ENCODE measurements around the gene LDLRAD4.

GRCh38 chr18:13260935-13261640 is 42.5 kb downstream of the LDLRAD4 start:
- TF ChIP-seq CTCF (IDR thresholded peaks at IDR 0.05), result no peak
- no peak for TF ChIP-seq EP300 (IDR thresholded peaks at IDR 0.05)

All from tibial nerve (tissue), 4 donors.